HL-60 (cell line): ENCODE data around the gene PER1.

Experiments used
- GABPA ChIP-seq: IDR thresholded peaks from 2 replicates; pipeline ENCODE4 v1.6.1; 2012; ENCODE audit warnings: low read depth
- POLR2AphosphoS5 ChIP-seq: IDR thresholded peaks from 2 replicates; pipeline ENCODE4 v1.6.1; 2012; ENCODE audit warnings: low read depth
- SPI1 ChIP-seq: IDR thresholded peaks from 2 replicates; pipeline ENCODE4 v1.6.1; 2012; ENCODE audit warnings: low read depth, mild to moderate bottlenecking, borderline replicate concordance
- TF ChIP-seq, protein P1 (sequence below): IDR thresholded peaks from one replicate; pipeline ENCODE4 v1.5.1; 2011; ENCODE audit warnings: low read length, control low read depth, inconsistent platforms; ENCODE audit not compliant: insufficient read depth
- TF ChIP-seq, protein P2 (sequence below): IDR thresholded peaks from 2 replicates; pipeline ENCODE4 v1.6.1; 2012; ENCODE audit warnings: low read depth; ENCODE audit not compliant: insufficient replicate concordance

DNA sequence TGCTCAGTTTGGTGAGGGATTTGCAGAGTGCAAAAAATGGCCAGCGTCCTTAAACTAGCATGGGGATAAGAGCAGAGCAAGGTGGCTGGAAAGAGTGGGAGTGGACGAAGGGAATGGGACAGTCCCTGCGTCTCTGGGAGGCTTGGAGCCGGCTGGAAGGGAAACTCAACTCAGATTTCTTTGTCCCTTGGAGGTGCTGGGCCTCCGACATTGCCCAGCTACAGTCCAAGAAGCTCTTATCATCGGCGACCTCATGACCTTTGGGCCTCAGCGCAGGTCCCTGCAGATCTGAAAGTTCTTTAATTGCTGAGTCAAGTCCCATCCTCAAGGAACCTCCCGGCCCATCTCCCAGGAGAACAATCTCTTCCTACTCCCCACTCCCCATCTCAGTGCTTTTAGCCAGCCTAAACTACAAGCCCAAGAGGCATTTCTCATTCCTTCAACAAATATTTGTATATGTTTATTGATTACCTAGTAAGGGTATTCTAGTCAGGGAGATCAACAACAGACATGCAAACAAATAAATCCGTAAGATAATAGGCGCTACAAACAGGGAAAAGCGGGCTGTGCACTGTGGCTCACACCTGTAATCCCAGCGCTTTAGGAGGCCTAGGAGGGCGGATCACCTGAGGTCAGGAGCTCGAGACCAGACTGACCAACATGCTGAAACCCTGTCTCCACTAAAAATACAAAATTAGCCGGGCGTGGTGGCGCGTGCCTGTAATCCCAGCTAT, 25.0 kb upstream of the PER1 start:
- TF ChIP-seq, protein P1, sequence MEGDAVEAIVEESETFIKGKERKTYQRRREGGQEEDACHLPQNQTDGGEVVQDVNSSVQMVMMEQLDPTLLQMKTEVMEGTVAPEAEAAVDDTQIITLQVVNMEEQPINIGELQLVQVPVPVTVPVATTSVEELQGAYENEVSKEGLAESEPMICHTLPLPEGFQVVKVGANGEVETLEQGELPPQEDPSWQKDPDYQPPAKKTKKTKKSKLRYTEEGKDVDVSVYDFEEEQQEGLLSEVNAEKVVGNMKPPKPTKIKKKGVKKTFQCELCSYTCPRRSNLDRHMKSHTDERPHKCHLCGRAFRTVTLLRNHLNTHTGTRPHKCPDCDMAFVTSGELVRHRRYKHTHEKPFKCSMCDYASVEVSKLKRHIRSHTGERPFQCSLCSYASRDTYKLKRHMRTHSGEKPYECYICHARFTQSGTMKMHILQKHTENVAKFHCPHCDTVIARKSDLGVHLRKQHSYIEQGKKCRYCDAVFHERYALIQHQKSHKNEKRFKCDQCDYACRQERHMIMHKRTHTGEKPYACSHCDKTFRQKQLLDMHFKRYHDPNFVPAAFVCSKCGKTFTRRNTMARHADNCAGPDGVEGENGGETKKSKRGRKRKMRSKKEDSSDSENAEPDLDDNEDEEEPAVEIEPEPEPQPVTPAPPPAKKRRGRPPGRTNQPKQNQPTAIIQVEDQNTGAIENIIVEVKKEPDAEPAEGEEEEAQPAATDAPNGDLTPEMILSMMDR, result no peak
- TF ChIP-seq POLR2AphosphoS5 (no peak), GABPA (no peak), SPI1 (no peak)
- TF ChIP-seq, protein P2, sequence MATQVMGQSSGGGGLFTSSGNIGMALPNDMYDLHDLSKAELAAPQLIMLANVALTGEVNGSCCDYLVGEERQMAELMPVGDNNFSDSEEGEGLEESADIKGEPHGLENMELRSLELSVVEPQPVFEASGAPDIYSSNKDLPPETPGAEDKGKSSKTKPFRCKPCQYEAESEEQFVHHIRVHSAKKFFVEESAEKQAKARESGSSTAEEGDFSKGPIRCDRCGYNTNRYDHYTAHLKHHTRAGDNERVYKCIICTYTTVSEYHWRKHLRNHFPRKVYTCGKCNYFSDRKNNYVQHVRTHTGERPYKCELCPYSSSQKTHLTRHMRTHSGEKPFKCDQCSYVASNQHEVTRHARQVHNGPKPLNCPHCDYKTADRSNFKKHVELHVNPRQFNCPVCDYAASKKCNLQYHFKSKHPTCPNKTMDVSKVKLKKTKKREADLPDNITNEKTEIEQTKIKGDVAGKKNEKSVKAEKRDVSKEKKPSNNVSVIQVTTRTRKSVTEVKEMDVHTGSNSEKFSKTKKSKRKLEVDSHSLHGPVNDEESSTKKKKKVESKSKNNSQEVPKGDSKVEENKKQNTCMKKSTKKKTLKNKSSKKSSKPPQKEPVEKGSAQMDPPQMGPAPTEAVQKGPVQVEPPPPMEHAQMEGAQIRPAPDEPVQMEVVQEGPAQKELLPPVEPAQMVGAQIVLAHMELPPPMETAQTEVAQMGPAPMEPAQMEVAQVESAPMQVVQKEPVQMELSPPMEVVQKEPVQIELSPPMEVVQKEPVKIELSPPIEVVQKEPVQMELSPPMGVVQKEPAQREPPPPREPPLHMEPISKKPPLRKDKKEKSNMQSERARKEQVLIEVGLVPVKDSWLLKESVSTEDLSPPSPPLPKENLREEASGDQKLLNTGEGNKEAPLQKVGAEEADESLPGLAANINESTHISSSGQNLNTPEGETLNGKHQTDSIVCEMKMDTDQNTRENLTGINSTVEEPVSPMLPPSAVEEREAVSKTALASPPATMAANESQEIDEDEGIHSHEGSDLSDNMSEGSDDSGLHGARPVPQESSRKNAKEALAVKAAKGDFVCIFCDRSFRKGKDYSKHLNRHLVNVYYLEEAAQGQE, result no peak
